T-helper 2 cell (primary cell): ENCODE measurements around the gene ADK.

Experiments used
- DNase-seq, 5 experiments: peaks; one replicate each; pipeline versions ENCODE4 v3.0.0 to v3.0.0-alpha.2; 2012 to 2022

Gene ADK

GRCh38 chr10:74683621-74684364, 532.8 kb downstream of the ADK start:
- DNase-seq = no peak

GRCh38 chr10:74684462-74684861, 533.4 kb downstream of the ADK start:
- no peak for DNase-seq

GRCh38 chr10:74685564-74685963, 534.5 kb downstream of the ADK start:
- no peak for DNase-seq

- DNase-seq = no peak
Measured at GRCh38 chr10:74690393-74690792, 539.4 kb downstream of the ADK start.

GRCh38 chr10:74691164-74691563, 540.1 kb downstream of the ADK start:
- DNase-seq = no peak

GRCh38 chr10:74704629-74705357, 553.8 kb downstream of the ADK start:
- no peak for DNase-seq

- DNase-seq = no peak
Measured at GRCh38 chr10:74705358-74705980, 554.4 kb downstream of the ADK start.

- no peak for DNase-seq
Measured at GRCh38 chr10:74706966-74707365, 555.9 kb downstream of the ADK start.

- DNase-seq = no peak
Measured at GRCh38 chr10:74708246-74708645, 557.2 kb downstream of the ADK start.

- DNase-seq = no peak
Measured at GRCh38 chr10:74718208-74718607, 567.2 kb downstream of the ADK start.

- DNase-seq = no peak
Measured at GRCh38 chr10:74728225-74728624, 577.2 kb downstream of the ADK start.

GRCh38 chr10:74730246-74730645, 579.2 kb downstream of the ADK start:
- DNase-seq = no peak

GRCh38 chr10:74733612-74734011, 582.6 kb downstream of the ADK start:
- no peak for DNase-seq

- no peak for DNase-seq
Measured at GRCh38 chr10:74736029-74736428, 585.0 kb downstream of the ADK start.

GRCh38 chr10:74738052-74738451, 587.0 kb downstream of the ADK start:
- DNase-seq = peak in 1 of 5 experiments; percentile 34

GRCh38 chr10:74738542-74738941, 587.5 kb downstream of the ADK start:
- no peak for DNase-seq

GRCh38 chr10:74738985-74739567, 588.1 kb downstream of the ADK start:
- peak in 2 of 5 experiments; percentile 27 to 85 for DNase-seq

- DNase-seq = no peak
Measured at GRCh38 chr10:74743401-74743800, 592.4 kb downstream of the ADK start.

- DNase-seq = no peak
Measured at GRCh38 chr10:74745449-74745848, 594.4 kb downstream of the ADK start.

- DNase-seq = no peak
Measured at GRCh38 chr10:74746813-74747212, 595.8 kb downstream of the ADK start.

GRCh38 chr10:74748468-74749031, 597.5 kb downstream of the ADK start:
- no peak for DNase-seq

GRCh38 chr10:74750848-74751274, 599.8 kb downstream of the ADK start:
- peak in 2 of 5 experiments; percentile 29 to 32 for DNase-seq
